GDM1 (cell line): ENCODE measurements around the gene MUC4.

Experiments used
- DNase-seq: peaks from one replicate; lab custom pipeline; 2025; lab: John Stamatoyannopoulos, UW

Gene MUC4

GRCh38 chr3:195697582-195698324 is 114.0 kb downstream of the MUC4 start:
- DNase-seq, result no peak
